Endothelial cell of umbilical vein (primary cell): ENCODE data around the gene IQSEC3. TPM values are rescaled to one million over a fixed set of nuclear protein-coding genes. Genes with fewer than 3 reads are reported as not detected.

Experiments
- BruUV-seq: library from RNA; stranded (reverse); fragments of 400-500 nt; replicated peaks from 2 replicates; lab custom pipeline; 2021; lab: Mats Ljungman, UMichigan
- CTCF ChIA-PET: fragments of 300-600, 350-600 bp; sonication (Branson Sonifier 250); formaldehyde crosslinking; loops from one replicate; lab custom pipeline; 2021; ENCODE audit warnings: antibody characterized with exemption, inconsistent platforms; lab: Charles Lee
- POLR2A ChIA-PET: fragments of 300-600, 350-600 bp; sonication (Branson Sonifier 250); formaldehyde crosslinking; loops from one replicate; lab custom pipeline; 2021; ENCODE audit warnings: antibody characterized with exemption, inconsistent platforms; lab: Charles Lee
- DNase-seq: peaks from one replicate; pipeline ENCODE4 v3.0.0-alpha.2; 2011; ENCODE audit warnings: low read depth, low spot score
- FAIRE-seq: peaks from 2 replicates; lab custom pipeline; 2011; peaks lifted over from hg19 to GRCh38; lab: Jason Lieb, UNC
- H2AFZ ChIP-seq: 2 replicates; pipeline ENCODE4 v1.6.0; 2012; ENCODE audit warnings: low read depth, low read length, control low read depth, inconsistent platforms
- H3K27ac ChIP-seq: 2 replicates; pipeline ENCODE4 v1.5.1; 2011; ENCODE audit warnings: low read depth, mild to moderate bottlenecking, control low read depth, low read length, moderate library complexity; ENCODE audit not compliant: insufficient read depth
- H3K27me3 ChIP-seq, 2 experiments: 2 replicates each; pipeline versions ENCODE4 v1.6.0 to v1.6.1; 2011; ENCODE audit warnings: low read length in 2 of 2, mixed read lengths in 1 of 2; ENCODE audit not compliant: control insufficient read depth in 2 of 2, insufficient read depth in 2 of 2
- H3K36me3 ChIP-seq, 2 experiments: 2 replicates in 1 of 2; 3 replicates in 1 of 2; pipeline ENCODE4 v1.5.1; 2011; ENCODE audit warnings: low read length in 2 of 2, mild to moderate bottlenecking in 1 of 2, moderate library complexity in 1 of 2; ENCODE audit not compliant: control insufficient read depth in 2 of 2, insufficient read depth in 2 of 2; ENCODE audit errors: extremely low read depth in 1 of 2
- H3K4me1 ChIP-seq: 3 replicates; pipeline ENCODE4 v1.5.1; 2011; ENCODE audit warnings: mild to moderate bottlenecking, low read length; ENCODE audit not compliant: control insufficient read depth, insufficient read depth; ENCODE audit errors: extremely low read depth
- H3K4me2 ChIP-seq: 2 replicates; pipeline ENCODE4 v1.6.1; 2011; ENCODE audit warnings: low read length, control low read depth, mixed read lengths; ENCODE audit not compliant: insufficient read depth
- H3K4me3 ChIP-seq, 3 experiments: fragments of 200-600 bp in 1 of 3; sonication (generic), shearing (Covaris generic) in 1 of 3; replicated peaks in 1 of 3; 2 replicates each; pipeline ENCODE4 v1.5.1; 2011 to 2016; ENCODE audit warnings: control low read depth in 3 of 3, low read length in 3 of 3, mild to moderate bottlenecking in 2 of 3, inconsistent platforms in 1 of 3, low read depth in 1 of 3, moderate library complexity in 1 of 3; ENCODE audit not compliant: insufficient read depth in 1 of 3
- H3K79me2 ChIP-seq: 2 replicates; pipeline ENCODE4 v1.6.0; 2012; ENCODE audit warnings: low read length, inconsistent platforms; ENCODE audit not compliant: control insufficient read depth, insufficient read depth
- H3K9ac ChIP-seq: replicated peaks from 2 replicates; pipeline ENCODE3; 2011; ENCODE audit warnings: low read length, control low read depth; ENCODE audit not compliant: insufficient read depth; ENCODE audit errors: extremely low read depth
- H3K9me1 ChIP-seq: replicated peaks from 3 replicates; pipeline ENCODE4 v1.6.0; 2011; ENCODE audit warnings: mild to moderate bottlenecking, low read length; ENCODE audit not compliant: control insufficient read depth, insufficient read depth; ENCODE audit errors: extremely low read depth
- H3K9me3 ChIP-seq: replicated peaks from 2 replicates; pipeline ENCODE4 v1.5.1; 2012; ENCODE audit warnings: low read length, inconsistent platforms; ENCODE audit not compliant: control insufficient read depth, insufficient read depth
- H4K20me1 ChIP-seq: replicated peaks from 2 replicates; pipeline ENCODE3; 2011; ENCODE audit warnings: mild to moderate bottlenecking, low read length; ENCODE audit not compliant: control insufficient read depth, insufficient read depth; ENCODE audit errors: extremely low read depth
- FOS ChIP-seq: IDR thresholded peaks from 2 replicates; pipeline ENCODE4 v1.6.1; 2011; ENCODE audit warnings: mild to moderate bottlenecking, low read length, moderate library complexity, borderline replicate concordance; ENCODE audit not compliant: insufficient read depth
- GATA2 ChIP-seq: IDR thresholded peaks from 2 replicates; pipeline ENCODE4 v1.7.0; 2011; ENCODE audit warnings: low read depth, mild to moderate bottlenecking, moderate library complexity, mixed read lengths, low read length; ENCODE audit not compliant: insufficient read length, insufficient read depth
- JUN ChIP-seq: IDR thresholded peaks from 2 replicates; pipeline ENCODE4 v1.6.1; 2011; ENCODE audit warnings: borderline replicate concordance, low read depth; ENCODE audit not compliant: insufficient read length, insufficient read depth
- MYC ChIP-seq: IDR thresholded peaks from one replicate; pipeline ENCODE4 v1.6.1; 2011; ENCODE audit warnings: mild to moderate bottlenecking, low read depth, low read length
- POLR2A ChIP-seq: IDR thresholded peaks from 2 replicates; pipeline ENCODE4 v1.6.1; 2012; ENCODE audit warnings: low read depth, mild to moderate bottlenecking, control low read depth, low read length
- POLR2AphosphoS5 ChIP-seq: IDR thresholded peaks from 2 replicates; pipeline ENCODE4 v1.6.1; 2012; ENCODE audit warnings: low read depth, mild to moderate bottlenecking, control low read depth, low read length, moderate library complexity; ENCODE audit not compliant: insufficient read depth
- dilution Hi-C: fragments of 300-500 bp; cut with MboI; formaldehyde crosslinking; loops from one replicate; pipeline ENCODE4 v1.15.0; 2019; ENCODE audit warnings: low sequenced_read_pairs; ENCODE audit not compliant: extremely low pct_ligation_motif_present
- intact Hi-C: fragments of 100-400 bp; cut with micrococcal nuclease; formaldehyde crosslinking; loops from one replicate; pipeline ENCODE4 v1.10.0; 2022
- polyA plus RNA-seq, 4 experiments: library from polyadenylated mRNA; depleted of rRNA in 3 of 4; stranded (reverse) in 3 of 4; unstranded in 1 of 4; fragments of >200 nt; gene quantifications; 2 replicates each; pipeline versions ENCODE4 v1.2.1 to v1.2.3, GENCODE V29; 2011 to 2012; ENCODE audit warnings: missing spikeins in 1 of 4
- total RNA-seq: library from RNA; stranded (reverse); gene quantifications from 2 replicates; pipeline ENCODE4 v1.2.3, GENCODE V29; 2021
- TF ChIP-seq, protein P1 (sequence below), 2 donors: IDR thresholded peaks; 1 replicate in 1 of 2; 2 replicates in 1 of 2; pipeline ENCODE4 v1.5.1; 2011; ENCODE audit warnings: low read length in 2 of 2, mild to moderate bottlenecking in 2 of 2, moderate library complexity in 2 of 2, control low read depth in 1 of 2, inconsistent platforms in 1 of 2, low read depth in 1 of 2; ENCODE audit not compliant: insufficient read depth in 1 of 2; ENCODE audit errors: extremely low read depth in 1 of 2
- TF ChIP-seq, protein P2 (sequence below): IDR thresholded peaks from 2 replicates; pipeline ENCODE4 v1.6.1; 2011; ENCODE audit not compliant: insufficient read depth, insufficient read length

Gene IQSEC3
- total and polyA plus RNA-seq, 2 donors (not counting 3 experiments of a cell fraction or from before 2014, with no cell fraction given) = not detected

DNA sequence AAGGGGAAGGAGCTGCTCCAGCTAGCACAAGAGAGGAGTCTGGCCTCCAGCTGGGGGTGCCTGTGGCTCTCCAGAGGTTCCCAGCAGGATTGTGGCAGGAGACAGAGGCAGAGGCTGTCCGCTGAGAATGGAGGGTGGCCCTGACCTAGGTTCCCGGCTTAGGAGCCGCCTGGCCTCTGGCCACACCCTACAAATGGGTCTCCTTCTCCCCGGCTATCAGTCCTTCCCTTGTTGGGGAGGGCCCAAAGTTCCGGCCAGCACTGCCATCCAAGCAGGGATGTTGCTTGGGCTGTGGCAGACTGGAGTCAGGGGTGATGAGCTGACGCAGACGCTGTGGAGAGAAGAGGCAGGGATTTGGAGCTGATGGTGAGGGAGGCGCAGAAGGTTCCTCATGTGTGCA, 124.3 kb downstream of the IQSEC3 start:
- BruUV-seq = no TSS peak
- POLR2A ChIA-PET = no interaction called here
- FAIRE-seq (no peak), DNase-seq (no peak)
- Histone ChIP-seq H2AFZ (no peak overlapping the region), H3K4me1 (peaks cover 2% of the 10 kb centered on the region), H3K36me3 (no peaks in the 10 kb centered on the region), H3K9me3 (no peaks in the 10 kb centered on the region), H3K4me3 (no peak overlapping the region), H4K20me1 (no peaks in the 10 kb centered on the region), H3K79me2 (no peaks in the 10 kb centered on the region), H3K4me2 (no peak overlapping the region), H3K27ac (no peak overlapping the region), H3K9ac (no peak overlapping the region), H3K9me1 (no peaks in the 10 kb centered on the region), H3K27me3 (no peaks in the 10 kb centered on the region)
- TF ChIP-seq POLR2AphosphoS5 (no peak), MYC (no peak), FOS (no peak), JUN (no peak), GATA2 (no peak), POLR2A (no peak)
- TF ChIP-seq, protein P1, sequence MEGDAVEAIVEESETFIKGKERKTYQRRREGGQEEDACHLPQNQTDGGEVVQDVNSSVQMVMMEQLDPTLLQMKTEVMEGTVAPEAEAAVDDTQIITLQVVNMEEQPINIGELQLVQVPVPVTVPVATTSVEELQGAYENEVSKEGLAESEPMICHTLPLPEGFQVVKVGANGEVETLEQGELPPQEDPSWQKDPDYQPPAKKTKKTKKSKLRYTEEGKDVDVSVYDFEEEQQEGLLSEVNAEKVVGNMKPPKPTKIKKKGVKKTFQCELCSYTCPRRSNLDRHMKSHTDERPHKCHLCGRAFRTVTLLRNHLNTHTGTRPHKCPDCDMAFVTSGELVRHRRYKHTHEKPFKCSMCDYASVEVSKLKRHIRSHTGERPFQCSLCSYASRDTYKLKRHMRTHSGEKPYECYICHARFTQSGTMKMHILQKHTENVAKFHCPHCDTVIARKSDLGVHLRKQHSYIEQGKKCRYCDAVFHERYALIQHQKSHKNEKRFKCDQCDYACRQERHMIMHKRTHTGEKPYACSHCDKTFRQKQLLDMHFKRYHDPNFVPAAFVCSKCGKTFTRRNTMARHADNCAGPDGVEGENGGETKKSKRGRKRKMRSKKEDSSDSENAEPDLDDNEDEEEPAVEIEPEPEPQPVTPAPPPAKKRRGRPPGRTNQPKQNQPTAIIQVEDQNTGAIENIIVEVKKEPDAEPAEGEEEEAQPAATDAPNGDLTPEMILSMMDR (IDR thresholded peaks at IDR 0.05; ENCODE audit: extremely low read depth in 1 of 2, insufficient read depth in 1 of 2, low read depth in 1 of 2, low read length in 2 of 2) = no peak
- TF ChIP-seq, protein P2, sequence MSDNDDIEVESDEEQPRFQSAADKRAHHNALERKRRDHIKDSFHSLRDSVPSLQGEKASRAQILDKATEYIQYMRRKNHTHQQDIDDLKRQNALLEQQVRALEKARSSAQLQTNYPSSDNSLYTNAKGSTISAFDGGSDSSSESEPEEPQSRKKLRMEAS = no peak
- CTCF ChIA-PET = interaction anchor here (0.7 kb wide), 1 partner anchor 13 kb away, joined by 3 read pairs; no protein-coding TSS in a partner anchor
- intact Hi-C loops = no loop called here
- dilution Hi-C loops = no loop called here
